Right cardiac atrium (tissue), 5 donors: ENCODE data around the gene ADAMTSL5. TPM values are rescaled to one million over a fixed set of nuclear protein-coding genes. Genes with fewer than 3 reads are reported as not detected.
"Not testable (repeated sequence)": the region's sequence is repeated elsewhere in the genome, so short reads cannot be mapped to it uniquely, and the experiment has no call there.

Source experiments
- ATAC-seq, 2 donors: fragments of 200-7000 bp; cut with Tn5 transposase; one replicate each; pipeline versions ENCODE4 v1.8.0 to v1.9.1; 2020; ENCODE audit warnings: moderate library complexity in 2 of 2, mild to moderate bottlenecking in 1 of 2
- DNase-seq, 3 donors: peaks; one replicate each; pipeline ENCODE4 v3.0.0-alpha.2; 2020
- H3K27ac ChIP-seq: one replicate; pipeline ENCODE4 v1.5.1; 2013; ENCODE audit warnings: mild to moderate bottlenecking, low read length, control low read depth, moderate library complexity
- H3K27me3 ChIP-seq: one replicate; pipeline ENCODE4 v1.6.1; 2013; ENCODE audit not compliant: control insufficient read depth, insufficient read depth
- H3K4me1 ChIP-seq: one replicate; pipeline ENCODE4 v1.6.1; 2013; ENCODE audit warnings: low read length; ENCODE audit not compliant: control insufficient read depth, insufficient read depth
- H3K4me3 ChIP-seq: one replicate; pipeline ENCODE4 v1.5.1; 2013; ENCODE audit warnings: low read length, control low read depth
- H3K9me3 ChIP-seq: one replicate; pipeline ENCODE4 v1.6.1; 2013; ENCODE audit warnings: low read length; ENCODE audit not compliant: control insufficient read depth
- WGBS: extraction: QIAGEN DNeasy Blood & Tissue Kit; methylation state at CpG from one replicate; pipeline ENCODE4 v1.1.7; 2013; 5-methylcytosine and 5-hydroxymethylcytosine counted together
- intact Hi-C, 4 donors: fragments of 100-400 bp; cut with DNase I; formaldehyde crosslinking; loops; one replicate each; pipeline versions ENCODE4 v1.11.0 to v1.14.0; 2022 to 2023
- polyA plus RNA-seq: library from polyadenylated mRNA; stranded (reverse); fragments of 200-250 nt; gene quantifications from one replicate; pipeline ENCODE4 v1.2.3, GENCODE V29; 2013
- total RNA-seq, 4 donors: library from RNA; stranded (reverse); fragmentation: NEBNext Ultra II Directional; extraction: Animal tissue kit (Norgen Biotek cat#: 25700); gene quantifications; one replicate each; pipeline ENCODE4 v1.2.1, GENCODE V29; 2021
- donor health status: healthy with polysubstance abuse.
- donor health status: DM: no; HTN: yes; CAD: no.
- donor health status: DM: no; HTN: no; CAD: no.
- donor health status: DM: no; HTN: yes; CAD: no; lungs with severe emphysema.
- donor health status: DM: yes; HTN: yes; CAD: no.

ADAMTSL5 gene
- total and polyA plus RNA-seq, 5 donors = 10.9 to 23.7 (median 19.1) TPM

DNA sequence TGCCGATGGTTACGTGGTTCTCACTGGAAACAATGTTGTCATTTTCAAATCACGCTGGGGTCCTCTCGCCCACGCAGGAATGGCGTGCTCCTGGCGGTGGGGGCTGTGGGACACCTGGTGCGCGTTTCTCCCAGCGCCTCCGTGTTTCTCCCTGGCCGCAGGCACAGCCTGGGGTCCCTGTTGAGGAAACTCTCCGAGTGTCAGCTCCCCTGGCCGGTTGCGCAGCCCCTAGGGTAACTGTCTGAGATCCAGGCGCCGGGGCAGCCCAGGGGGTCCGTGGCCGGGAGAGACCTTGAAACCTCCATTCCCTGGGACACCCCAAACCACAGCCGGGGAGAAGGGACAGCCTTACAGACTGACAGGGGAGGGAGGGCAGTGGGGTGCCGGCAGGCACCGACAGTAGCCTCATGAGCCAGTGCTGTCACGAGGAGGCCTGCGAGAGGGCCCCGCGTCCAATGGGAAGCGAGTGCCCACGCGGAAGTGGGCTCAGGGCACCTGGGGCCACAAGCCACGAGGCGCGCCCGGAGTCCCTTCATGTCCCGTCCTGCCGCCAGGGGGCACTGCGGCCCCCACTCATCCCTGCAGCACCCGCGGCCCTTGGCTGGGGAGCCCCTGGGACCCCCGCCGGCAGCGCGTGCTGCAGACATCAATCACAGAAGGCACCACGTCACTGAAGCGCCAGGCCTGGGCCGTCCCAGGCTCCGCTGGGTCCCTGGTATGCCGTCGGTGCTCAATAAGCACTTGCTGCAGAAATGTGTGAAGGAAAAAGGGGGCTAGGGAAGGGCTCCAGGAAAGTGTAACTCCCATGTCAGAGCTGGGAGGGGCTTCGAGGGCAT lies 9.5 kb downstream of the ADAMTSL5 start:
- WGBS = 6% methylated on average over 49 of the region's 49 CpGs
- H3K4me1 ChIP-seq = no peaks in the 10 kb centered on the region
- ATAC-seq = no peak
- H3K4me3 ChIP-seq = no peak overlapping the region
- DNase-seq = peak; percentile 61 to 86 (median 86)
- H3K27me3 ChIP-seq = no peaks in the 10 kb centered on the region
- H3K27ac ChIP-seq = no peak overlapping the region
- intact Hi-C loops = no loop called here
- no peaks in the 10 kb centered on the region for H3K9me3 ChIP-seq

DNA sequence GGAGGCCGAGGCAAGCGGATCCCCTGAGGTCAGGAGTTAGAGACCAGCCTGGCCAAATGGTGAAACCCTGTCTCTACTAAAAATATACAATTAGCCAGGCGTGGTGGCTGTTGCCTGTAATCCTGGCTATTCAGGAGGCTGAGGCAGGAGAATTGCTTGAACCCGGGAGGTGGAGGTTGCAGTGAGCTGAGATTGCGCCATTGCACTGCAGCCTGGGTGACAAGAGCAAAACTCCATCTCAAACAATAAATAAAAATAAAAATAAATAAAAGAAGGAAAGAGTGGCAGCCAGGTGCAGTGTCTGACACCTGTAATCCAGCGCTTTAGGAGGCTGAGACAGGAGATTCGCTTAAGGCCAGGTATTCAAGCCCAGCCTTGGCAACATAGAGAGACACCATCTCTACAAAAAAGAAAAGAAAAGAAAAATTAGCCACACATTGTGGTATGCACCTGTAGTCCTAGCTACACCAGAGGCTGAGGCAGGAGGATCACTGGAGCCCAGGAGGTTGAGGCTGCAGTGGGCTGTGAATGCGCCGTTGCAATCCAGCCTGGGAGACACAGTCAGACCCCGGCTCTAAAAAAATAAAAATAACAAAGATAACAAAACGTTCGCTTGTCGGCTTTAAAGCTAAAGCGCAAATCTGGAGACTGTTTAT lies 10.3 kb downstream of the ADAMTSL5 start:
- no peak for DNase-seq
- no peak overlapping the region for H3K4me3 ChIP-seq
- H3K9me3 ChIP-seq = no peaks in the 10 kb centered on the region
- no peak for ATAC-seq
- intact Hi-C loops = no loop called here
- no peak overlapping the region for H3K27ac ChIP-seq
- H3K4me1 ChIP-seq = no peaks in the 10 kb centered on the region
- H3K27me3 ChIP-seq = no peaks in the 10 kb centered on the region
- WGBS = 54% methylated on average over 14 of the region's 14 CpGs

GRCh38 chr19:1501200-1501595 lies 11.6 kb downstream of the ADAMTSL5 start:
- no peak overlapping the region for H3K27ac ChIP-seq
- WGBS = 72% methylated on average over 9 of the region's 9 CpGs
- H3K4me3 ChIP-seq = no peak overlapping the region
- DNase-seq = no peak
- no peaks in the 10 kb centered on the region for H3K27me3 ChIP-seq
- H3K9me3 ChIP-seq = no peaks in the 10 kb centered on the region
- no peak for ATAC-seq
- intact Hi-C loops = no loop called here
- H3K4me1 ChIP-seq = no peaks in the 10 kb centered on the region

DNA sequence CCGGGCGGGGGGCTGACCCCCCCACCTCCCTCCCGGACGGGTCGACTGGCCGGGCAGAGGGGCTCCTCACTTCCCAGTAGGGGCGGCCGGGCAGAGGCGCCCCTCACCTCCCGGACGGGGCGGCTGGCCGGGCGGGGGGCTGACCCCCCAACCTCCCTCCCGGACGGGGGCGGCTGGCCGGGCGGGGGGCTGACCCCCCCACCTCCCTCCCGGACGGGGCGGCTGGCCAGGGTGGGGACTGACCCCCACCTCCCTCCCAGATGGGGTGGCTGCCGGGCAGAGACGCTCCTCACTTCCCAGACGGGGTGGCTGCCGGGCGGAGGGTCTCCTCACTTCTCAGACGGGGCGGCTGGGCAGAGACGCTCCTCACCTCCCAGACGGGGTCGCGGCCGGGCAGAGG lies 13.6 kb downstream of the ADAMTSL5 start:
- ATAC-seq, H3K27me3 ChIP-seq, intact Hi-C loops, H3K9me3 ChIP-seq, DNase-seq, H3K4me3 ChIP-seq, H3K4me1 ChIP-seq, H3K27ac ChIP-seq: not testable (repeated sequence)
- 91% methylated on average over 28 of the region's 34 CpGs for WGBS

DNA sequence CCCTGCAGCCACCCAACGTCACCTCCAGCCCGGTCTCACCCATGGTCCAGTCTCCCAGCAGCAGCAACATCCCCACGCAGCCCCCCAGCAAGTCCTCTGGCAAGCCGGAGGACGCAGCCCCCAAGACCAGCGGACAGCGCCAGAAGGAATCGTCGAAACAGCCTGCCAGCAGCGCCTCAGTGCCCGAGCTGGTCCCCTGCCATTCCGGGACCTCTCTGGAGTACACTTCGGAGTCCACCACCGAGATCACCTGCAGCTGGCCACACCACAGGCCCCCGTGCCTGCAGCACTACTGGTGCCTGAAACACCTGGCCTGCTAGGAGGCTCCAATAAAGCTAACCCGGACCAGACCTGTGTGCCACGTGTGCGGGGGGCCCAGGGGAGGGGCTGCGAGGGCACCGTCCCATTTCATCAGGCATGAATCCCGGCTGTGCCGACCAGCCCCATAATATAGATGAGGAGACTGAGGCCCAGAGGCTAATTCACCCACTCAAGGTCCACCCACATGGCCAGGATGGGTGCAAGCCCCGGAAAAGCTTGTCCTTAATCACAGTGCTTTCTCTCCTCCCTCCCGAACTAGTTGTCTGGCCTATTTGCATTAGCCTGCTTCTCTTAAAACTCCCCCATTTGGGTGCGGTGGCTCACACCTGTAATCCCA lies 15.1 kb downstream of the ADAMTSL5 start:
- intact Hi-C loops = no loop called here
- no peaks in the 10 kb centered on the region for H3K4me1 ChIP-seq
- H3K4me3 ChIP-seq = no peak overlapping the region
- H3K27ac ChIP-seq = no peak overlapping the region
- no peak for ATAC-seq
- 84% methylated on average over 25 of the region's 25 CpGs for WGBS
- H3K9me3 ChIP-seq = no peaks in the 10 kb centered on the region
- DNase-seq = peak in 1 of 3 donors; percentile 39
- no peaks in the 10 kb centered on the region for H3K27me3 ChIP-seq

- Histone ChIP-seq H3K27me3 (no peaks in the 10 kb centered on the region), H3K9me3 (no peaks in the 10 kb centered on the region), H3K4me1 (no peaks in the 10 kb centered on the region), H3K4me3 (no peak overlapping the region), H3K27ac (no peak overlapping the region)
- ATAC-seq = no peak
- intact Hi-C loops = no loop called here
- 75% methylated on average over 39 of the region's 39 CpGs for WGBS
- peak in 1 of 3 donors; percentile 55 for DNase-seq
These were observed 15.9 kb downstream of the ADAMTSL5 start for GRCh38 chr19:1496714-1497577.

DNA sequence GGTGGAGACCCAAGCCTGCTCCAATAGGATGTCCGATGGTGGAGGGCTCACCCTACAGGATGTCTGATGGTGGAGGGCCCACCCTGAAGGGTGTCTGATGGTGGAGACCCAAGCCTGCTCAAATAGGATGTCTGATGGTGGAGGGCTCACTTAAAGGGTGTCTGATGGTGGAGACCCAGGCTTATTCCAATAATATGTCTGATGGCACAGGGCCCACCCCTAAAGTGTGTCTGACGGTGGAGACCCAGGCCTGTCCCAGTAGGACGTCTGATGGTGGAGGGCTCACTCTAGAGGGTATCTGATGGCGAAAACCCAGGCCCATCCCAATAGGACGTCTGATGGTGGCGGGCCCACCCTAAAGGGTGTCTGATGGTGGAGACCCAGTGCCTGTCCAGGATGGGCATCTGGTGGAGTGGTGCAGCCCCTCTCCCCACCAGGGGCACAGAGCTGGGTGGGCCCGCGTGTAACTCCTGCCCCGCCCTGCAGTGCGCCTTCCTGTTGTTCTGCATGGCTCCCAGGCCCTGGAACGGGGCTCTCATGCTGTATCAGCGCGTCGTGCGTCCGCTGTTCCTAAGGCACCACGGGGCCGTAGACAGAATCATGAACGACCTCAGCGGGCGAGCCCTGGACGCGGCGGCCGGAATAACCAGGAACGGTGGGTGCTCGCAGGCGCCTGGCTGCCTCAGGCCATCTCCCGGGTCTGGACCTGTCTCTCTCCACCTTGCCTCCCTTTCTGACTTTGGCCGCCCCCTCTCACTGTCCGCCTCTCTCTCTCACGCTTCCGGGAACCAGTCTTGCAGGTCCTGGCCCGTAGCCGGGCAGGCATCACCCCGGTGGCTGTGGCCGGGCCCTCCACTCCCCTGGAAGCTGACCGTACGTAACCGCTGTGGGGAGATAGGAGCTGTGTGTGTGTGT lies 16.8 kb downstream of the ADAMTSL5 start:
- intact Hi-C loops = no loop called here
- H3K27ac ChIP-seq = no peak overlapping the region
- WGBS = 80% methylated on average over 40 of the region's 40 CpGs
- H3K9me3 ChIP-seq = no peaks in the 10 kb centered on the region
- DNase-seq = no peak
- no peak for ATAC-seq
- no peaks in the 10 kb centered on the region for H3K4me1 ChIP-seq
- H3K27me3 ChIP-seq = no peaks in the 10 kb centered on the region
- H3K4me3 ChIP-seq = no peak overlapping the region

DNA sequence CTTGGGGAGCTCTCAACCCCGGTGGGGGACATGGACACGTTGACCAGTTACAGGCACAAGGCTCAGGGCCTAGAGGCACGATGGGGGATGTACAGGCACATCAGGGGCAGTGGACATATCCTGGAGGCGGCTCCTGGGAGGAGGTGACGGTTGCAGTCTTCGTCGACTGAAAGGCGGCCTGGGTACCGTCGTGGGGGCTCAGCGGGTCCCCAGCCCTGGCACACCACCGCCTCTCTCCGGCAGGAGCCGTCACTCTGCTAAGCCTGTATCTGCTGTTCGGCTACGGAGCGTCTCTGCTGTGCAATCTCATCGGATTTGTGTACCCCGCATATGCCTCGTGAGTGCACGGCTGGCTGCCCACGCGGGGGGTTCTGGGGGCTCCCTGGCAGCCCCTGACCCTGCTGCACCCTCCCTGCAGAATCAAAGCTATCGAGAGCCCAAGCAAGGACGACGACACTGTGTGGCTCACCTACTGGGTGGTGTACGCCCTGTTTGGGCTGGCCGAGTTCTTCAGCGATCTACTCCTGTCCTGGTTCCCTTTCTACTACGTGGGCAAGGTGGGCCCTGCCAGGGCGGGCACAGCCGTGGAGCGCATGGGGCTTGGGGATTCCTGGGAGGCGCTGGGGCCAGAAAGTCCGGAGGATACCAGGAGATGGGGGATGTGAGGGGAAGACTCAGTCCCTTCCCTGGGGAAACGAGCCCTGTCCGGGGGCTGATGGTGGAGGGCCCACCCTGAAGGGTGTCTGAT lies 17.6 kb downstream of the ADAMTSL5 start:
- Histone ChIP-seq H3K27ac (no peak overlapping the region), H3K9me3 (no peaks in the 10 kb centered on the region), H3K27me3 (no peaks in the 10 kb centered on the region), H3K4me3 (no peak overlapping the region), H3K4me1 (no peaks in the 10 kb centered on the region)
- 87% methylated on average over 37 of the region's 37 CpGs for WGBS
- DNase-seq (no peak), ATAC-seq (no peak)
- intact Hi-C loops = no loop called here

GRCh38 chr19:1494115-1494815 lies 18.6 kb downstream of the ADAMTSL5 start:
- no peaks in the 10 kb centered on the region for H3K9me3 ChIP-seq
- H3K27me3 ChIP-seq = no peaks in the 10 kb centered on the region
- no peaks in the 10 kb centered on the region for H3K4me1 ChIP-seq
- ATAC-seq (no peak), DNase-seq (no peak)
- H3K4me3 ChIP-seq = no peak overlapping the region
- WGBS = 54% methylated on average over 15 of the region's 15 CpGs
- no peak overlapping the region for H3K27ac ChIP-seq
- intact Hi-C loops = no loop called here
